GM23248 (cell line): ENCODE results near the gene WDR27.

Experiments
- EZH2 ChIP-seq: fragments of 200-600 bp; sonication (generic); IDR thresholded peaks from 2 replicates; pipeline ENCODE4 v1.6.1; 2018; ENCODE audit warnings: antibody characterized with exemption, mild to moderate bottlenecking; ENCODE audit not compliant: insufficient read depth, poor library complexity, severe bottlenecking
- EZH2phosphoT487 ChIP-seq: fragments of 200-600 bp; sonication (generic); IDR thresholded peaks from 2 replicates; pipeline ENCODE4 v1.6.1; 2018; ENCODE audit warnings: antibody characterized with exemption, moderate library complexity, mild to moderate bottlenecking, low read depth; ENCODE audit not compliant: insufficient read depth

DNA sequence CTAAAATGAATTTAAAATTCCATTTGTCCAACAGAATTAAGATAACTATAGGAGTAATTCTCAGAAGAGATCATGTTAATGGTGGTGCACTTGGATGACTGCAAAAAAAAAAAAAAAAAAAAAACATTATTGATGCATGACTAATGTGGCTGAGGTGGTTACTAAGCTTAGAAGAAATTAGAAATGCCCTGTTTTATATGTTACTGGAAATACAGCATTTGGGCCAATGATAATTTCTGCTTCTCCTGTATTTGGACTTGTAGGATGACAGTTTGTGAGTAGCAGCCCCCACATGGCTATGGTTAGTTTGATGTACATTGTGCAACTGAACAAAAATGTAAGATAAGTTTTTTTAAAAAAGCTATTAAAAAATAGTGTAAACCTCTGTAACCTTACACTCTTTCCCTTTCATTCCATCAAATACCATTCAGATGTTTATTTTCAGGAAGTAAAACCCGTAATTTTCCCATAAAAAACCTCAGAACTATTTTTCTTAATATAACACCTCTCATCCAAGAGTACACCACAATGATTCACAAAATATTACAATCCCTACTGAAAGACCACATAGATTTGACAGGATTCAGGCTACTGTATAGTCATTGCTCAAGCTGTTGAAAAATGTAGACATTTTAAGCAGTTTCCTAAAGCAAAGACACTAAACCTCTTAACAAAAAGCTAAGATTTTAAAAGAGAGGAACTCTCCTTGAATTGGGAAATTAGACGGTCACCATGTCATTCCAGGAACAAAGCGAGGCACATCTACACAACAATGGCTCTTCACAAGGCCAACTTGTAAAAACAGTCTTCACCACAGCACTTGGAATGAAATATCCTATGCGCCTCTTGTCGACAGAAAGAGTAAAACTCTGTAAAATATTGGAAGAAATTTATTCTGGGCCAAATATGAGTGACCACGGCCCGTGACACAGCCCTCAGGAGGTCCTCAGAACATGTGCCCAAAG lies 83.0 kb downstream of the WDR27 start:
- TF ChIP-seq EZH2 (no peak), EZH2phosphoT487 (peak; percentile 99)
